ENCODE results near the gene ORM2. TPM values are rescaled to one million over a fixed set of nuclear protein-coding genes. Genes with fewer than 3 reads are reported as not detected.

The ORM2 gene
- total and polyA plus RNA-seq, 2 of the 8 experiments (the other 6 are each of a cell fraction or from before 2014, with no cell fraction given) = 1.3 TPM; not detected in 1

GRCh38 chr9:114286146-114286679 is 43.5 kb upstream of the ORM2 start:
- H3K27me3 ChIP-seq (replicated peaks in 1 of 4; ENCODE audit: control insufficient read depth in 3 of 4, extremely low read depth in 1 of 4, insufficient read depth in 3 of 4, low read length in 3 of 4) = no peaks in the 10 kb centered on the region
- H2BK5ac ChIP-seq (ENCODE audit: low read depth, low read length) = no peak overlapping the region
- no peak overlapping the region for H3K9ac ChIP-seq (replicated peaks in 1 of 4; ENCODE audit: extremely low read depth in 1 of 4, low read depth in 3 of 4, low read length in 3 of 4)
- no peak overlapping the region for H4K91ac ChIP-seq (replicated peaks; ENCODE audit: insufficient read length, low read length)
- no peak overlapping the region for H3K4me2 ChIP-seq (ENCODE audit: insufficient read depth in 1 of 2, low read depth in 2 of 2, low read length in 2 of 2)
- no peak overlapping the region for H2BK120ac ChIP-seq (replicated peaks; ENCODE audit: low read depth, low read length)
- DNase-seq (ENCODE audit: low read depth in 1 of 2, low spot score in 2 of 2) = peak in 1 of 2 experiments; percentile 28
- no peak overlapping the region for H2BK15ac ChIP-seq (ENCODE audit: low read length)
- peaks cover 0 to 1% of the 10 kb centered on the region in 2 experiments for H4K20me1 ChIP-seq (replicated peaks in 1 of 2; ENCODE audit: control insufficient read depth in 1 of 2, insufficient read depth in 2 of 2, low read length in 2 of 2)
- no peak overlapping the region for H2AFZ ChIP-seq (ENCODE audit: low read length)
- H4K8ac ChIP-seq (ENCODE audit: extremely low read depth, insufficient read depth, low read length) = no peak overlapping the region
- TF ChIP-seq NANOG (IDR thresholded peaks at IDR 0.05; ENCODE audit: insufficient read depth, low read depth, low read length, poor library complexity, severe bottlenecking) (no peak), YY1 (IDR thresholded peaks at IDR 0.05; ENCODE audit: low read depth, low read length) (no peak), RFX5 (IDR thresholded peaks at IDR 0.05; ENCODE audit: borderline replicate concordance, low read depth, low read length) (no peak), BCL11A (IDR thresholded peaks at IDR 0.05; ENCODE audit: low read depth in 2 of 2, low read length in 2 of 2) (no peak), PHF8 (conservative IDR thresholded peaks at IDR 0.05; ENCODE audit: low read depth, low read length) (no peak)
- no peak overlapping the region for H3K23ac ChIP-seq (ENCODE audit: insufficient read length)
- H3K4ac ChIP-seq (replicated peaks; ENCODE audit: insufficient read length, low read depth, low read length) = no peak overlapping the region
- peaks cover 0 to 20% (median 4%) of the 10 kb centered on the region in 4 experiments; a peak in 5 of 7 replicates for H3K4me1 ChIP-seq (replicated peaks in 1 of 4; ENCODE audit: control insufficient read depth in 3 of 4, insufficient read depth in 4 of 4, low read length in 3 of 4)
- H4K5ac ChIP-seq (ENCODE audit: insufficient read length, low read depth, low read length) = no peak overlapping the region
- no peak overlapping the region for H3K27ac ChIP-seq (ENCODE audit: low read depth, low read length)
- no peak overlapping the region for H3K56ac ChIP-seq (replicated peaks; ENCODE audit: insufficient read length, low read depth, low read length)
- H2BK20ac ChIP-seq (ENCODE audit: low read length) = no peak overlapping the region
- H3K23me2 ChIP-seq (ENCODE audit: low read depth, low read length) = no peaks in the 10 kb centered on the region
- no peak for FAIRE-seq
- ChIA-PET POLR2A (ENCODE audit: partially characterized antibody) (no interaction called here), CTCF (ENCODE audit: partially characterized antibody) (interaction anchor here (0.5 to 2.9 kb wide), 9 partner anchors 9 to 476 kb away, joined by 3 to 20 read pairs (median 5); partner anchors contain the start of genes COL27A1 and KIF12)
- peaks cover 0 to 4% (median 0%) of the 10 kb centered on the region in 4 experiments; a peak in 1 of 8 replicates for H3K36me3 ChIP-seq (ENCODE audit: control insufficient read depth in 2 of 4, insufficient read depth in 4 of 4, low read length in 3 of 4)
- no peak overlapping the region for H2AK5ac ChIP-seq (ENCODE audit: low read depth, low read length)
- no peak overlapping the region for H3K4me3 ChIP-seq (ENCODE audit: extremely low read depth in 1 of 4, insufficient read depth in 2 of 4, low read depth in 3 of 4, low read length in 4 of 4)
- no peak overlapping the region for H3K14ac ChIP-seq (ENCODE audit: insufficient read length)
- no peaks in the 10 kb centered on the region for H3K79me1 ChIP-seq (ENCODE audit: low read depth, low read length)
- H2BK12ac ChIP-seq (ENCODE audit: low read depth, low read length) = no peak overlapping the region
- no peaks in the 10 kb centered on the region for H3K9me3 ChIP-seq (ENCODE audit: insufficient read depth in 2 of 2, low read depth in 1 of 2, low read length in 1 of 2)
- H3K79me2 ChIP-seq (ENCODE audit: control insufficient read depth in 1 of 2, insufficient read depth in 2 of 2, low read length in 2 of 2) = no peaks in the 10 kb centered on the region
- H3K18ac ChIP-seq (ENCODE audit: extremely low read depth, low read length) = no peak overlapping the region
- WGBS, 2 experiments (ENCODE audit: extremely low coverage in 1 of 2, insufficient coverage in 1 of 2, insufficient read length in 1 of 2, insufficient replicate concordance in 2 of 2, low coverage in 1 of 2, low lambda C conversion rate in 2 of 2, missing lambda C conversion rate in 1 of 2) = 86% methylated on average over 10 of the region's 10 CpGs; no CpG with 5 or more reads in 1 of the 2 experiments
